ENCODE measurements around the gene FBXW8. TPM values are rescaled to one million over a fixed set of nuclear protein-coding genes. Genes with fewer than 3 reads are reported as not detected.
"Not testable (repeated sequence)": the region's sequence is repeated elsewhere in the genome, so short reads cannot be mapped to it uniquely, and the experiment has no call there.

FBXW8 gene
- total RNA-seq, 2 experiments from 2014 or later: 6.6 to 7.3 TPM

DNA sequence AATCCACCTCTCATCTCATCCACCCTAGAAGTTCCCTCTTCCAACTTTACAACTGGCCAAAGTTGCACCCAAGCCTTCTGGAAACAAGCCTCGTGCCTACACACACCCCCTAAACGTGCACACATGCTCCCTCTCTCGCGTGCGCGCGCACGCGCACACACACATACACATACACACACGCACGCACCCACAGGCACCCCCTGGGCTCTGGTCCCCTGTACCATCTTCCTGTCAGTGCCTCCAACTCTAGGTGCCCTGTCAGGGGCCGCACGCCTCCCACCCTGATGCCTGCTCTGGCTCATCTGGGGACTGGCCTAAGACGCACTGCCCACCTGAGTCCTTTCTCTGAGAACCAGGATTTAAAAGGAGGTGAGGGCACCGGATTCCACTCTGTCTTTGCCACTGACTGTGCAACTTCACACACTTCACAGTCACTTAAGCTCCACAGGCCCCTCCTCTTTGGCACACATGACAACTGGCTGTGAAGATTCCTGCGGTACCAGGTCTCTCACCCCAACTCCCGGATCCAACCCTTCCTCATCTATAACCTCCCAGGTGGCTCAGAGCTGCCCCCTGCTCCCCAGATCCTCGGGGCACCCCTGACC lies 142.9 kb downstream of the FBXW8 start:
- H3K36me3 Mint-ChIP-seq (ENCODE audit: low read depth): no peaks in the 10 kb centered on the region
- intact Hi-C loops (cut with DNase I, micrococcal nuclease): no loop called here
- Histone ChIP-seq H3K36me3 (ENCODE audit: insufficient read depth, low read length) (no peaks in the 10 kb centered on the region), H3K27ac (ENCODE audit: low read depth in 1 of 2, low read length in 2 of 2) (no peak overlapping the region), H3K27me3 (ENCODE audit: control insufficient read depth in 1 of 2, insufficient read depth in 2 of 2, low read length in 2 of 2) (no peaks in the 10 kb centered on the region), H3K4me3 (ENCODE audit: low read length) (no peak overlapping the region), H3K9me3 (ENCODE audit: control insufficient read depth in 1 of 2, insufficient read depth in 1 of 2, low read length in 2 of 2) (no peaks in the 10 kb centered on the region), H3K4me1 (ENCODE audit: insufficient read depth, low read length) (no peaks in the 10 kb centered on the region)
- no peak for DNase-seq
- TF ChIP-seq, protein P1, sequence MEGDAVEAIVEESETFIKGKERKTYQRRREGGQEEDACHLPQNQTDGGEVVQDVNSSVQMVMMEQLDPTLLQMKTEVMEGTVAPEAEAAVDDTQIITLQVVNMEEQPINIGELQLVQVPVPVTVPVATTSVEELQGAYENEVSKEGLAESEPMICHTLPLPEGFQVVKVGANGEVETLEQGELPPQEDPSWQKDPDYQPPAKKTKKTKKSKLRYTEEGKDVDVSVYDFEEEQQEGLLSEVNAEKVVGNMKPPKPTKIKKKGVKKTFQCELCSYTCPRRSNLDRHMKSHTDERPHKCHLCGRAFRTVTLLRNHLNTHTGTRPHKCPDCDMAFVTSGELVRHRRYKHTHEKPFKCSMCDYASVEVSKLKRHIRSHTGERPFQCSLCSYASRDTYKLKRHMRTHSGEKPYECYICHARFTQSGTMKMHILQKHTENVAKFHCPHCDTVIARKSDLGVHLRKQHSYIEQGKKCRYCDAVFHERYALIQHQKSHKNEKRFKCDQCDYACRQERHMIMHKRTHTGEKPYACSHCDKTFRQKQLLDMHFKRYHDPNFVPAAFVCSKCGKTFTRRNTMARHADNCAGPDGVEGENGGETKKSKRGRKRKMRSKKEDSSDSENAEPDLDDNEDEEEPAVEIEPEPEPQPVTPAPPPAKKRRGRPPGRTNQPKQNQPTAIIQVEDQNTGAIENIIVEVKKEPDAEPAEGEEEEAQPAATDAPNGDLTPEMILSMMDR (IDR thresholded peaks at IDR 0.05): no peak
- no peaks in the 10 kb centered on the region for H3K27me3 Mint-ChIP-seq
- H3K9me3 Mint-ChIP-seq: no peaks in the 10 kb centered on the region
- no peaks in the 10 kb centered on the region for H3K4me1 Mint-ChIP-seq (ENCODE audit: low read depth)
- ChIA-PET POLR2A (no interaction called here), CTCF (no interaction called here)
- H3K4me3 Mint-ChIP-seq: no peak overlapping the region
- no peak overlapping the region for H3K27ac Mint-ChIP-seq
- ATAC-seq (ENCODE audit: poor library complexity): no peak

DNA sequence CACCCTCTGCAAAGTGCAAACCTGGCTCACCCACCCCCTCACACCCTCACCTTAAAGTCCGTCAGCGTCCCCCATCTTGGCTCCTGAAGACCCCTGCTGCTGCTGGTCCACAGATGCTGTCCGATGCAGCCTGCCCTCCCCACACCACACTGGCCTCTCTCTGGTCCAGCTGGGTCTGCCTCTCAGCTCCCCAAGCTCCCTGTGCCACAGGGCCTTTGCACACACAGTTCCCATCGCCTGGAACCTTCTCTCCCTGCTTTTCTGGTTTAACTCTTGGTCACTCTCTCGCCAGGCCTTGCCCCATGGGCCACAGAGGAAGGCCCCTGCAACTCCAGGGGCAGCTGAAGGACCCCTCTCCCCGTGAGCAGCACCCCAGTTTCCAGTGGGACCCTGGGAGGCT lies 143.5 kb downstream of the FBXW8 start:
- intact Hi-C loops (cut with DNase I, micrococcal nuclease): no loop called here
- POLR2A ChIA-PET: no interaction called here
- TF ChIP-seq, protein P1 (IDR thresholded peaks at IDR 0.05): no peak

DNA sequence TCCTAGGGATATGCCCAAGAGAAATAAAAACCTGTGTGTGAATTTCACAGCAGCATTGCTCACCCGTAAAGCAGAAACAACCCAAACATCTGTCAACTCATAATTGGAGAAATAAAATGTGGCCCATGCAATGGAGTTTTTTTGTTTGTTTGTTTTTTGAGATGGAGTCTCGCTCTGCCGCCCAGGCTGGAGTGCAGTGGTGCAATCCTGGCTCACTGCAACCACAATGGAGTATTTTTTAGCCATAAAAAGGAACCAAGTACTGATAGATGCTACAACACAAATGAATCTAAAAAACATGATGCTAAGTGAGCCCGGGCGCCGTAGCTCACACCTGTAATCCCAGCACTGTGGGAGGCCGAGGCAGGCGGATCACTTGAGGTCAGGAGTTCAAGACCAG lies 146.9 kb downstream of the FBXW8 start:
- H3K27me3 Mint-ChIP-seq; H3K27ac Mint-ChIP-seq; H3K27ac ChIP-seq (ENCODE audit: low read depth in 1 of 2, low read length in 2 of 2); H3K4me1 Mint-ChIP-seq (ENCODE audit: low read depth); H3K4me3 Mint-ChIP-seq; H3K36me3 Mint-ChIP-seq (ENCODE audit: low read depth); H3K4me3 ChIP-seq (ENCODE audit: low read length); H3K36me3 ChIP-seq (ENCODE audit: insufficient read depth, low read length); H3K27me3 ChIP-seq (ENCODE audit: control insufficient read depth in 1 of 2, insufficient read depth in 2 of 2, low read length in 2 of 2); H3K9me3 ChIP-seq (ENCODE audit: control insufficient read depth in 1 of 2, insufficient read depth in 1 of 2, low read length in 2 of 2); POLR2A ChIA-PET; DNase-seq; ATAC-seq (ENCODE audit: poor library complexity); intact Hi-C loops (cut with DNase I, micrococcal nuclease); H3K9me3 Mint-ChIP-seq; CTCF ChIA-PET: not testable (repeated sequence)
- H3K4me1 ChIP-seq (ENCODE audit: insufficient read depth, low read length): peaks cover 16% of the 10 kb centered on the region

More for the DNA sequence above, 143.5 kb downstream of the FBXW8 start:
- Mint-ChIP-seq H3K4me3 (no peak overlapping the region), H3K27ac (no peak overlapping the region), H3K4me1 (ENCODE audit: low read depth) (no peaks in the 10 kb centered on the region), H3K36me3 (ENCODE audit: low read depth) (no peaks in the 10 kb centered on the region), H3K9me3 (no peaks in the 10 kb centered on the region), H3K27me3 (no peaks in the 10 kb centered on the region)
- Histone ChIP-seq H3K36me3 (ENCODE audit: insufficient read depth, low read length) (no peaks in the 10 kb centered on the region), H3K27me3 (ENCODE audit: control insufficient read depth in 1 of 2, insufficient read depth in 2 of 2, low read length in 2 of 2) (no peaks in the 10 kb centered on the region), H3K4me1 (ENCODE audit: insufficient read depth, low read length) (no peaks in the 10 kb centered on the region), H3K4me3 (ENCODE audit: low read length) (no peak overlapping the region), H3K27ac (ENCODE audit: low read depth in 1 of 2, low read length in 2 of 2) (no peak overlapping the region), H3K9me3 (ENCODE audit: control insufficient read depth in 1 of 2, insufficient read depth in 1 of 2, low read length in 2 of 2) (no peaks in the 10 kb centered on the region)
- DNase-seq (no peak), ATAC-seq (ENCODE audit: poor library complexity) (no peak)
- CTCF ChIA-PET: no interaction called here

DNA sequence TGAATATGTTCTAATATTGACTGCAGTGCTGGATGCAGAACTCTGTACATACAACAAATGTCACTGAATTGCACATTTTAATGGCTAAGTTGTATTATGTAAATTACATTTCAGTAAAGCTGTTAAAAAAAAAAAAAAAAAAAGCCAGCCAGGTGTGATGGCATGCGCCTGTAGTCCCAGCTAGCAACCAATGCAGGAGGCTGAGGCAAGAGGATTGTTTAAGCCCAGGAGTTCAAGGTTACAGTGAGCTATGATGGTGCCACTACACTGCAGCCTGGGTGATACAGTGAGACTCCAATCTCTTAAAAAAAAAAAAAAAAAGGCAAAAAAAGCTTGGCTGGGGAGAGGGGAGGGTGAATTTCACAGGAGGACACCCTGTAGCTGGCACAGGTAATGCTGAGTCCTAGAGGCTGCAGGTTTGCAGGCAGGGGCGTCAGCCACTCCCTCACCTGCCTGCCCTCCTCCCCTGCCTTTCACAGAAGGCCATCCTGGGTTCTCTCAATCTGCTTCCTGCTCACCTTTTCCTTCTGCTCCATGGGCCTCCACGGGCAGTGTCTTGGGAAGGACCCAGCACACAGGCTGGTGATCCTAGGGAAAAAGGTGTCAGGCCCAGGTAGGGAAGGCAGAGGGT lies 147.8 kb downstream of the FBXW8 start:
- ChIA-PET CTCF (no interaction called here), POLR2A (no interaction called here)
- DNase-seq (no peak), ATAC-seq (ENCODE audit: poor library complexity) (no peak)
- Histone ChIP-seq H3K36me3 (ENCODE audit: insufficient read depth, low read length) (no peaks in the 10 kb centered on the region), H3K9me3 (ENCODE audit: control insufficient read depth in 1 of 2, insufficient read depth in 1 of 2, low read length in 2 of 2) (no peaks in the 10 kb centered on the region), H3K4me1 (ENCODE audit: insufficient read depth, low read length) (peaks cover 26% of the 10 kb centered on the region), H3K4me3 (ENCODE audit: low read length) (no peak overlapping the region), H3K27me3 (ENCODE audit: control insufficient read depth in 1 of 2, insufficient read depth in 2 of 2, low read length in 2 of 2) (no peaks in the 10 kb centered on the region), H3K27ac (ENCODE audit: low read depth in 1 of 2, low read length in 2 of 2) (no peak overlapping the region)
- no peaks in the 10 kb centered on the region for H3K36me3 Mint-ChIP-seq (ENCODE audit: low read depth)
- H3K4me1 Mint-ChIP-seq (ENCODE audit: low read depth): peaks cover 19% of the 10 kb centered on the region
- H3K27me3 Mint-ChIP-seq: no peaks in the 10 kb centered on the region
- no peaks in the 10 kb centered on the region for H3K9me3 Mint-ChIP-seq
- TF ChIP-seq, protein P1 (IDR thresholded peaks at IDR 0.05): no peak
- intact Hi-C loops (cut with DNase I, micrococcal nuclease): no loop called here
- H3K27ac Mint-ChIP-seq: no peak overlapping the region
- no peak overlapping the region for H3K4me3 Mint-ChIP-seq

All from CD4-positive, alpha-beta T cell (primary cell).